Fibroblast of mammary gland (primary cell): ENCODE results near the gene KCNJ18.
"Not testable (repeated sequence)": the region's sequence is repeated elsewhere in the genome, so short reads cannot be mapped to it uniquely, and the experiment has no call there.

Experiments
- DNase-seq: peaks from one replicate; pipeline ENCODE4 v3.0.0-alpha.2; 2010; ENCODE audit warnings: low read depth
- H3K4me3 ChIP-seq: 2 replicates; pipeline ENCODE4 v1.5.1; 2011; ENCODE audit warnings: low read depth, mild to moderate bottlenecking, low read length, moderate library complexity; ENCODE audit not compliant: control insufficient read depth
- CTCF ChIP-seq: conservative IDR thresholded peaks from 2 replicates; pipeline ENCODE4 v1.5.1; 2011; ENCODE audit warnings: low read depth, low read length, inconsistent platforms; ENCODE audit not compliant: control insufficient read depth, insufficient read depth

The KCNJ18 gene

GRCh38 chr17:21735814-21736213, 43.5 kb downstream of the KCNJ18 start:
- peak; percentile 20 for TF ChIP-seq CTCF
- not testable (repeated sequence) for DNase-seq, H3K4me3 ChIP-seq

GRCh38 chr17:21737015-21737580, 44.8 kb downstream of the KCNJ18 start:
- not testable (repeated sequence) for DNase-seq

GRCh38 chr17:21738241-21738640, 45.9 kb downstream of the KCNJ18 start:
- H3K4me3 ChIP-seq, DNase-seq: not testable (repeated sequence)

More at GRCh38 chr17:21737015-21737580, 44.8 kb downstream of the KCNJ18 start:
- H3K4me3 ChIP-seq, result not testable (repeated sequence)

- not testable (repeated sequence) for H3K4me3 ChIP-seq, DNase-seq
Measured at GRCh38 chr17:21738877-21739474, 46.7 kb downstream of the KCNJ18 start.

- DNase-seq, H3K4me3 ChIP-seq: not testable (repeated sequence)
Measured at GRCh38 chr17:21739485-21739884, 47.2 kb downstream of the KCNJ18 start.

GRCh38 chr17:21740836-21741235, 48.5 kb downstream of the KCNJ18 start:
- not testable (repeated sequence) for H3K4me3 ChIP-seq, DNase-seq

GRCh38 chr17:21741520-21741919, 49.2 kb downstream of the KCNJ18 start:
- DNase-seq, H3K4me3 ChIP-seq: not testable (repeated sequence)

- no peak for DNase-seq
- TF ChIP-seq CTCF, result no peak
- no peak overlapping the region for H3K4me3 ChIP-seq
Measured at GRCh38 chr17:21742326-21742725, 50.0 kb downstream of the KCNJ18 start.

- DNase-seq, H3K4me3 ChIP-seq: not testable (repeated sequence)
Measured at GRCh38 chr17:21744151-21744550, 51.8 kb downstream of the KCNJ18 start.

GRCh38 chr17:21744621-21745020, 52.3 kb downstream of the KCNJ18 start:
- not testable (repeated sequence) for DNase-seq, H3K4me3 ChIP-seq

- not testable (repeated sequence) for H3K4me3 ChIP-seq, DNase-seq
Measured at GRCh38 chr17:21745385-21746054, 53.2 kb downstream of the KCNJ18 start.

GRCh38 chr17:21746415-21746814, 54.1 kb downstream of the KCNJ18 start:
- DNase-seq, H3K4me3 ChIP-seq: not testable (repeated sequence)

- not testable (repeated sequence) for DNase-seq, H3K4me3 ChIP-seq
Measured at GRCh38 chr17:21747195-21747915, 55.0 kb downstream of the KCNJ18 start.

GRCh38 chr17:21748686-21749085, 56.4 kb downstream of the KCNJ18 start:
- not testable (repeated sequence) for H3K4me3 ChIP-seq, DNase-seq

- DNase-seq, H3K4me3 ChIP-seq: not testable (repeated sequence)
Measured at GRCh38 chr17:21749696-21750531, 57.6 kb downstream of the KCNJ18 start.
